ENCODE data around the gene TMTC1. TPM values are rescaled to one million over a fixed set of nuclear protein-coding genes. Genes with fewer than 3 reads are reported as not detected.

The TMTC1 gene
- total and polyA plus RNA-seq, 3 donors from 2014 or later, result 8.4 to 13.6 (median 11.5) TPM

- H3K27ac ChIP-seq, result no peak within 1 kb of the TSS
- no peak for DNase-seq
- WGBS, 2 donors, result 72 to 78% methylated on average over 17 to 18 of the region's 18 CpGs
- H3K9me3 ChIP-seq, result no peaks in the 10 kb centered on the region
- no peaks in the 10 kb centered on the region for H3K4me1 ChIP-seq
- intact Hi-C loops (cut with DNase I; ENCODE audit: low total_unique reads), result no loop called here
- no peak within 1 kb of the TSS for H3K4me3 ChIP-seq
- no peaks in the 10 kb centered on the region for H3K27me3 ChIP-seq
- H3K36me3 ChIP-seq (ENCODE audit: low read depth, missing control alignments), result no peaks in the 10 kb centered on the region
- TF ChIP-seq POLR2A (IDR thresholded peaks at IDR 0.05), result no peak
- TF ChIP-seq, protein P1, sequence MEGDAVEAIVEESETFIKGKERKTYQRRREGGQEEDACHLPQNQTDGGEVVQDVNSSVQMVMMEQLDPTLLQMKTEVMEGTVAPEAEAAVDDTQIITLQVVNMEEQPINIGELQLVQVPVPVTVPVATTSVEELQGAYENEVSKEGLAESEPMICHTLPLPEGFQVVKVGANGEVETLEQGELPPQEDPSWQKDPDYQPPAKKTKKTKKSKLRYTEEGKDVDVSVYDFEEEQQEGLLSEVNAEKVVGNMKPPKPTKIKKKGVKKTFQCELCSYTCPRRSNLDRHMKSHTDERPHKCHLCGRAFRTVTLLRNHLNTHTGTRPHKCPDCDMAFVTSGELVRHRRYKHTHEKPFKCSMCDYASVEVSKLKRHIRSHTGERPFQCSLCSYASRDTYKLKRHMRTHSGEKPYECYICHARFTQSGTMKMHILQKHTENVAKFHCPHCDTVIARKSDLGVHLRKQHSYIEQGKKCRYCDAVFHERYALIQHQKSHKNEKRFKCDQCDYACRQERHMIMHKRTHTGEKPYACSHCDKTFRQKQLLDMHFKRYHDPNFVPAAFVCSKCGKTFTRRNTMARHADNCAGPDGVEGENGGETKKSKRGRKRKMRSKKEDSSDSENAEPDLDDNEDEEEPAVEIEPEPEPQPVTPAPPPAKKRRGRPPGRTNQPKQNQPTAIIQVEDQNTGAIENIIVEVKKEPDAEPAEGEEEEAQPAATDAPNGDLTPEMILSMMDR (IDR thresholded peaks at IDR 0.05), result no peak
Observed at GRCh38 chr12:29497588-29497987, 286.2 kb downstream of the TMTC1 start, which contains the start of gene OVCH1. Gene OVCH1 (minus strand): TSS chr12:29497686. CDS start chr12:29497686, 0 bp downstream.

GRCh38 chr12:29492891-29493290, 290.9 kb downstream of the TMTC1 start:
- H3K36me3 ChIP-seq (ENCODE audit: low read depth, missing control alignments), result no peaks in the 10 kb centered on the region
- intact Hi-C loops (cut with DNase I; ENCODE audit: low total_unique reads), result no loop called here
- H3K9me3 ChIP-seq, result no peaks in the 10 kb centered on the region
- TF ChIP-seq, protein P1 (IDR thresholded peaks at IDR 0.05), result no peak
- no peak for TF ChIP-seq POLR2A (IDR thresholded peaks at IDR 0.05)
- 88 to 91% methylated on average over 6 of the region's 6 CpGs for WGBS, 2 donors
- H3K27ac ChIP-seq, result no peak overlapping the region
- H3K4me1 ChIP-seq, result no peaks in the 10 kb centered on the region
- no peaks in the 10 kb centered on the region for H3K27me3 ChIP-seq
- no peak overlapping the region for H3K4me3 ChIP-seq
- no peak for DNase-seq

DNA sequence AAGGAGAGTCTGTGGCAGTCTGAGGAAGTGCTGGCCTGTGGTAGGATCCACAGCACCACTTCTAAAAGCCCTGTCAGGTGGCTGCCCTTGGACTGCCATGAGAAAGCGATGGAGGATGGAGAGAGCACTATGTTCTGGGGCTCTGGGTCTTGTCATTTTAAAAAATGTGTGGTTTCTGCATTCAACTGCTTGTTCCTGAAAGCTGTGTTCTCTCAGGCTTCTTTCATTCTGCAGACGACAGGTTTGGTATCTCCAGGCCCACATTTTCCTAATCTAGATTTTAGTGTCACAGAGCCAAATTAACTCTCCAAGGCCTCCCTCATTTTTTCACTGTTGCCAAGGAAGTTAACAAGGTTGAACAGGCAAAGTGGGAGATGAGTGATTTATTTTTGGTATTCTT, 296.8 kb downstream of the TMTC1 start:
- H3K27ac ChIP-seq, result no peak overlapping the region
- TF ChIP-seq, protein P1 (IDR thresholded peaks at IDR 0.05), result no peak
- TF ChIP-seq POLR2A (IDR thresholded peaks at IDR 0.05), result no peak
- H3K36me3 ChIP-seq (ENCODE audit: low read depth, missing control alignments), result no peaks in the 10 kb centered on the region
- no peaks in the 10 kb centered on the region for H3K27me3 ChIP-seq
- DNase-seq, result no peak
- no peaks in the 10 kb centered on the region for H3K9me3 ChIP-seq
- WGBS, 2 donors, result 45 to 62% methylated on average over 2 of the region's 2 CpGs
- no peaks in the 10 kb centered on the region for H3K4me1 ChIP-seq
- H3K4me3 ChIP-seq, result no peak overlapping the region
- intact Hi-C loops (cut with DNase I; ENCODE audit: low total_unique reads), result no loop called here

DNA sequence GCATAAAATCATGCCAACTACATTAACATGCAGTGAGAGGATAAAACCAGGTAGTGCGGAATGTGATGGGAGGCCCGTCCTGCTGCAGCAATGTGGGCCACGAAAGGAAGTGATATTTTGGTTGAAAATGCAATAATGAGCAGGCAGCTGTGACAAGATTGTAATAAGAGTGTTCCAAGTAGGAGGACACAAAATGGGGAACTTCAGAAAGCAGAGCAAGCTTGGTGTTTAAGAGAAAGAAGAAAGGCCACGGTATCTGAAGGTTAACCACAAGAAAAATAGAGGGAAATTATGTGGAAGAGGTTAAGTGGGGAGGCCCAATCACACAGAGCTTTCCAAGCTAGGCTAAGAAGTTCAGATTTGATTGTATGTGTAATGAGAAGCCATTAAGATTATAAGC, 320.5 kb downstream of the TMTC1 start:
- no peak for TF ChIP-seq POLR2A (IDR thresholded peaks at IDR 0.05)
- TF ChIP-seq, protein P1 (IDR thresholded peaks at IDR 0.05), result no peak
- intact Hi-C loops (cut with DNase I; ENCODE audit: low total_unique reads), result no loop called here
- no peak overlapping the region for H3K27ac ChIP-seq
- no peak for DNase-seq
- no peaks in the 10 kb centered on the region for H3K36me3 ChIP-seq (ENCODE audit: low read depth, missing control alignments)
- no peaks in the 10 kb centered on the region for H3K27me3 ChIP-seq
- H3K4me1 ChIP-seq, result no peaks in the 10 kb centered on the region
- H3K9me3 ChIP-seq, result no peaks in the 10 kb centered on the region
- WGBS, 2 donors, result 82 to 88% methylated on average over 4 of the region's 4 CpGs
- no peak overlapping the region for H3K4me3 ChIP-seq

GRCh38 chr12:29460082-29460481, 323.7 kb downstream of the TMTC1 start:
- Histone ChIP-seq H3K27ac (no peak overlapping the region), H3K27me3 (no peaks in the 10 kb centered on the region), H3K4me1 (no peaks in the 10 kb centered on the region), H3K9me3 (no peaks in the 10 kb centered on the region), H3K36me3 (ENCODE audit: low read depth, missing control alignments) (no peaks in the 10 kb centered on the region), H3K4me3 (no peak overlapping the region)
- TF ChIP-seq, protein P1 (IDR thresholded peaks at IDR 0.05), result no peak
- WGBS, 2 donors, result 76 to 84% methylated on average over 2 of the region's 2 CpGs
- intact Hi-C loops (cut with DNase I; ENCODE audit: low total_unique reads), result no loop called here
- DNase-seq, result no peak
